H9 (cell line): ENCODE data around the gene OLA1. TPM values are rescaled to one million over a fixed set of nuclear protein-coding genes. Genes with fewer than 3 reads are reported as not detected.

Experiments used
- DNase-seq: peaks from one replicate; pipeline ENCODE4 v3.0.0-alpha.2; 2017
- H2AFZ ChIP-seq: one replicate; pipeline ENCODE4 v1.6.1; 2013; ENCODE audit warnings: mild to moderate bottlenecking, low read length, control low read depth, moderate library complexity
- H2AK5ac ChIP-seq: 2 replicates; pipeline ENCODE4 v1.6.1; 2013; ENCODE audit warnings: low read length, control low read depth, mixed read lengths; ENCODE audit not compliant: insufficient read length
- H2BK120ac ChIP-seq: one replicate; pipeline ENCODE4 v1.6.1; 2013; ENCODE audit warnings: low read depth, mild to moderate bottlenecking, low read length, control low read depth, inconsistent platforms; ENCODE audit not compliant: poor library complexity, severe bottlenecking
- H2BK12ac ChIP-seq: 2 replicates; pipeline ENCODE4 v1.6.1; 2013; ENCODE audit warnings: low read length, control low read depth, mixed read lengths, low read depth; ENCODE audit not compliant: insufficient read length
- H2BK15ac ChIP-seq: 2 replicates; pipeline ENCODE4 v1.6.1; 2013; ENCODE audit warnings: low read depth, low read length, control low read depth
- H2BK20ac ChIP-seq: one replicate; pipeline ENCODE4 v1.6.1; 2013; ENCODE audit warnings: low read depth, mild to moderate bottlenecking, low read length, control low read depth, inconsistent platforms; ENCODE audit not compliant: poor library complexity, severe bottlenecking
- H2BK5ac ChIP-seq: 2 replicates; pipeline ENCODE4 v1.6.1; 2013; ENCODE audit warnings: low read length, control low read depth, mixed read lengths; ENCODE audit not compliant: insufficient read length
- H3K14ac ChIP-seq: 2 replicates; pipeline ENCODE4 v1.6.1; 2013; ENCODE audit warnings: low read length, control low read depth; ENCODE audit not compliant: insufficient read depth
- H3K18ac ChIP-seq: 2 replicates; pipeline ENCODE4 v1.6.1; 2013; ENCODE audit warnings: low read depth, mild to moderate bottlenecking, mixed read lengths, low read length, control low read depth; ENCODE audit not compliant: insufficient read length
- H3K23ac ChIP-seq: 2 replicates; pipeline ENCODE4 v1.6.1; 2013; ENCODE audit warnings: low read length, control low read depth, mixed read lengths, low read depth; ENCODE audit not compliant: insufficient read length
- H3K23me2 ChIP-seq: 2 replicates; pipeline ENCODE4 v1.6.1; 2013; ENCODE audit warnings: low read depth, mild to moderate bottlenecking, mixed read lengths, low read length, control low read depth; ENCODE audit not compliant: insufficient read length, poor library complexity, severe bottlenecking
- H3K27ac ChIP-seq: 2 replicates; pipeline ENCODE4 v1.5.1; 2013; ENCODE audit warnings: low read length, control low read depth, mixed read lengths, low read depth; ENCODE audit not compliant: insufficient read length
- H3K27me3 ChIP-seq: 2 replicates; pipeline ENCODE4 v1.6.1; 2013; ENCODE audit warnings: low read length, control low read depth, inconsistent platforms; ENCODE audit not compliant: insufficient read depth
- H3K4ac ChIP-seq: 2 replicates; pipeline ENCODE4 v1.6.1; 2013; ENCODE audit warnings: low read depth, mild to moderate bottlenecking, control low read depth, inconsistent platforms, low read length, moderate library complexity
- H3K4me1 ChIP-seq: 2 replicates; pipeline ENCODE4 v1.6.1; 2013; ENCODE audit warnings: low read length, control low read depth, inconsistent platforms; ENCODE audit not compliant: insufficient read depth
- H3K4me2 ChIP-seq: 2 replicates; pipeline ENCODE4 v1.6.1; 2013; ENCODE audit warnings: low read length, control low read depth, mixed read lengths; ENCODE audit not compliant: insufficient read length, insufficient read depth
- H3K56ac ChIP-seq: 2 replicates; pipeline ENCODE4 v1.6.1; 2013; ENCODE audit warnings: low read depth, mild to moderate bottlenecking, mixed read lengths, low read length, control low read depth; ENCODE audit not compliant: insufficient read length
- H3K79me1 ChIP-seq: 2 replicates; pipeline ENCODE4 v1.6.1; 2013; ENCODE audit warnings: low read depth, mild to moderate bottlenecking, moderate library complexity, low read length, control low read depth, inconsistent platforms; ENCODE audit not compliant: insufficient read depth, poor library complexity, severe bottlenecking
- H3K79me2 ChIP-seq: 2 replicates; pipeline ENCODE4 v1.6.1; 2013; ENCODE audit warnings: low read length, control low read depth, inconsistent platforms; ENCODE audit not compliant: insufficient read depth
- H3K9ac ChIP-seq: 2 replicates; pipeline ENCODE4 v1.6.1; 2013; ENCODE audit warnings: low read length, control low read depth, mixed read lengths; ENCODE audit not compliant: insufficient read length; ENCODE audit errors: extremely low read depth
- H3K9me3 ChIP-seq: one replicate; pipeline ENCODE4 v1.6.1; 2013; ENCODE audit warnings: low read depth, low read length, inconsistent platforms; ENCODE audit not compliant: control insufficient read depth
- H3T11ph ChIP-seq: one replicate; pipeline ENCODE4 v1.6.1; 2013; ENCODE audit warnings: mild to moderate bottlenecking, low read length, control low read depth, inconsistent platforms
- H4K20me1 ChIP-seq: one replicate; pipeline ENCODE4 v1.6.1; 2013; ENCODE audit not compliant: control insufficient read depth, insufficient read length, insufficient read depth
- H4K5ac ChIP-seq: 2 replicates; pipeline ENCODE4 v1.6.1; 2013; ENCODE audit warnings: low read depth, mild to moderate bottlenecking, mixed read lengths, low read length, control low read depth; ENCODE audit not compliant: insufficient read length
- H4K8ac ChIP-seq: replicated peaks from 2 replicates; pipeline ENCODE4 v1.6.1; 2013; ENCODE audit warnings: low read length, control low read depth, mixed read lengths, low read depth; ENCODE audit not compliant: insufficient read length
- H4K91ac ChIP-seq: 2 replicates; pipeline ENCODE4 v1.6.1; 2013; ENCODE audit warnings: low read depth, mild to moderate bottlenecking, moderate library complexity, mixed read lengths, low read length, control low read depth; ENCODE audit not compliant: insufficient read length
- H3K27ac Mint-ChIP-seq, 3 experiments: 2 replicates in 2 of 3; 3 replicates in 1 of 3; pipeline ENCODE4 v1.8.0; 2020 to 2021; ENCODE audit warnings: mixed read lengths in 3 of 3, mild to moderate bottlenecking in 1 of 3, moderate library complexity in 1 of 3
- H3K27me3 Mint-ChIP-seq: 2 replicates; pipeline ENCODE4 v1.8.0; 2021; ENCODE audit warnings: low read depth, mild to moderate bottlenecking, moderate library complexity, mixed read lengths
- H3K36me3 Mint-ChIP-seq, 3 experiments: 2 replicates in 2 of 3; 3 replicates in 1 of 3; pipeline ENCODE4 v1.8.0; 2020 to 2021; ENCODE audit warnings: low read depth in 3 of 3, mixed read lengths in 3 of 3; ENCODE audit not compliant: insufficient read depth in 1 of 3
- H3K4me1 Mint-ChIP-seq, 2 experiments: 2 replicates each; pipeline ENCODE4 v1.8.0; 2020; ENCODE audit warnings: mixed read lengths in 2 of 2
- H3K4me3 Mint-ChIP-seq, 2 experiments: 2 replicates in 1 of 2; 3 replicates in 1 of 2; pipeline ENCODE4 v1.8.0; 2020 to 2021; ENCODE audit warnings: mild to moderate bottlenecking in 2 of 2, mixed read lengths in 2 of 2, moderate library complexity in 1 of 2
- H3K9me3 Mint-ChIP-seq, 2 experiments: 2 replicates in 1 of 2; 3 replicates in 1 of 2; pipeline ENCODE4 v1.8.0; 2020; ENCODE audit warnings: mild to moderate bottlenecking in 2 of 2, mixed read lengths in 2 of 2, moderate library complexity in 1 of 2
- total RNA-seq: library from RNA; stranded (reverse); gene quantifications from 2 replicates; pipeline ENCODE4 v1.2.1, GENCODE V29; 2021
- TF ChIP-seq, protein P1 (sequence below): fragments of 200-600 bp; sonication (generic); conservative IDR thresholded peaks from 3 replicates; pipeline ENCODE4 v1.8.0; 2021; ENCODE audit warnings: antibody characterized with exemption, mild to moderate bottlenecking

OLA1 gene
- total RNA-seq, 1 experiment from 2014 or later = 133 TPM

DNA sequence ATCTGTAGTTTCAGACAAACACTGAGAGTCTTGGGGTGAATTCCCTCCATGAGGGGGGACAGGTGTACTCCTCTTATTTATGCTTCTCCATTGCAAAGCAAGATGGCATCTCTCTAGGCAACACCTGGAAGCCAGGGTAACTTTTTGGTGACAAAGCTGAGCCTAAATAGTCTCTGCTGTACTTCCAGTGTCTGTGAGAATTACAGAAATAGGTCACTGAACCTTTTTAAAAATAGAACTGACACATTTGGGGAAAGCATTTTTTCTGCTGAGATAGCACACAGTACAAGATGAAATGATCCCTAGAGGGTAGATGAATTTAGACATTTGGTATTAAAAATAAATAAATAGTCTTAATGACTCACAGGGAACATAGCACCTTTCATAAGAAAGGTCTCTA is 211.5 kb downstream of the OLA1 start:
- Histone ChIP-seq H2BK5ac (no peak overlapping the region), H3K79me1 (no peaks in the 10 kb centered on the region), H3K23me2 (no peaks in the 10 kb centered on the region), H3K9me3 (no peaks in the 10 kb centered on the region), H2BK120ac (no peak overlapping the region), H3K4me1 (peaks cover 5% of the 10 kb centered on the region), H2BK20ac (no peak overlapping the region), H2BK12ac (no peak overlapping the region), H2BK15ac (no peak overlapping the region), H2AFZ (no peak overlapping the region), H3K18ac (no peak overlapping the region), H3K23ac (no peak overlapping the region), H3K4me2 (no peak overlapping the region), H3K27me3 (no peaks in the 10 kb centered on the region), H4K91ac (no peak overlapping the region), H2AK5ac (no peak overlapping the region), H3K56ac (no peak overlapping the region), H3K9ac (no peak overlapping the region), H3K14ac (no peak overlapping the region), H4K20me1 (no peaks in the 10 kb centered on the region), H3K79me2 (no peaks in the 10 kb centered on the region), H3K27ac (no peak overlapping the region), H3T11ph (no peak overlapping the region), H3K4ac (no peak overlapping the region), H4K8ac (no peak overlapping the region), H4K5ac (no peak overlapping the region)
- peaks cover 28% of the 10 kb centered on the region for H3K27me3 Mint-ChIP-seq
- H3K27ac Mint-ChIP-seq = no peak overlapping the region
- H3K4me3 Mint-ChIP-seq = no peak overlapping the region
- TF ChIP-seq, protein P1, sequence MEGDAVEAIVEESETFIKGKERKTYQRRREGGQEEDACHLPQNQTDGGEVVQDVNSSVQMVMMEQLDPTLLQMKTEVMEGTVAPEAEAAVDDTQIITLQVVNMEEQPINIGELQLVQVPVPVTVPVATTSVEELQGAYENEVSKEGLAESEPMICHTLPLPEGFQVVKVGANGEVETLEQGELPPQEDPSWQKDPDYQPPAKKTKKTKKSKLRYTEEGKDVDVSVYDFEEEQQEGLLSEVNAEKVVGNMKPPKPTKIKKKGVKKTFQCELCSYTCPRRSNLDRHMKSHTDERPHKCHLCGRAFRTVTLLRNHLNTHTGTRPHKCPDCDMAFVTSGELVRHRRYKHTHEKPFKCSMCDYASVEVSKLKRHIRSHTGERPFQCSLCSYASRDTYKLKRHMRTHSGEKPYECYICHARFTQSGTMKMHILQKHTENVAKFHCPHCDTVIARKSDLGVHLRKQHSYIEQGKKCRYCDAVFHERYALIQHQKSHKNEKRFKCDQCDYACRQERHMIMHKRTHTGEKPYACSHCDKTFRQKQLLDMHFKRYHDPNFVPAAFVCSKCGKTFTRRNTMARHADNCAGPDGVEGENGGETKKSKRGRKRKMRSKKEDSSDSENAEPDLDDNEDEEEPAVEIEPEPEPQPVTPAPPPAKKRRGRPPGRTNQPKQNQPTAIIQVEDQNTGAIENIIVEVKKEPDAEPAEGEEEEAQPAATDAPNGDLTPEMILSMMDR = no peak
- no peak for DNase-seq
- no peaks in the 10 kb centered on the region for H3K9me3 Mint-ChIP-seq
- H3K4me1 Mint-ChIP-seq = peaks cover 41 to 46% of the 10 kb centered on the region in 2 experiments
- no peaks in the 10 kb centered on the region for H3K36me3 Mint-ChIP-seq
